GM23338 (cell line): Measurements from ENCODE around the gene TPX2. TPM values are rescaled to one million over a fixed set of nuclear protein-coding genes. Genes with fewer than 3 reads are reported as not detected.

Source experiments
- ATAC-seq: fragments of 200-7000 bp; cut with Tn5 transposase; 3 replicates; pipeline ENCODE4 v1.9.1; 2020
- DNase-seq: peaks from one replicate; pipeline ENCODE4 v3.0.0-alpha.2; 2015; ENCODE audit warnings: low spot score
- H2AFZ ChIP-seq: fragments of 200-600 bp; sonication (generic); 2 replicates; pipeline ENCODE4 v1.8.0; 2016; ENCODE audit warnings: antibody characterized with exemption, mild to moderate bottlenecking, moderate library complexity
- H3F3A ChIP-seq: fragments of 200-600 bp; sonication (generic); replicated peaks from 2 replicates; pipeline ENCODE4 v1.8.0; 2017; ENCODE audit warnings: antibody characterized with exemption, mixed run types, low read depth
- H3K27ac ChIP-seq: fragments of 200-600 bp; sonication (generic); 2 replicates; pipeline ENCODE4 v1.6.1; 2016; ENCODE audit warnings: low read depth
- H3K27me3 ChIP-seq: fragments of 200-600 bp; sonication (generic); 2 replicates; pipeline ENCODE4 v1.8.0; 2016; ENCODE audit warnings: mild to moderate bottlenecking, mixed run types, moderate library complexity; ENCODE audit not compliant: insufficient read depth
- H3K36me3 ChIP-seq: fragments of 200-600 bp; sonication (generic); 2 replicates; pipeline ENCODE4 v1.8.0; 2016; ENCODE audit warnings: mild to moderate bottlenecking; ENCODE audit not compliant: insufficient read depth
- H3K4me1 ChIP-seq: fragments of 200-600 bp; sonication (generic); 2 replicates; pipeline ENCODE4 v1.8.0; 2016; ENCODE audit warnings: mild to moderate bottlenecking, moderate library complexity; ENCODE audit not compliant: insufficient read depth
- H3K4me2 ChIP-seq: fragments of 200-600 bp; sonication (generic); 2 replicates; pipeline ENCODE4 v1.7.1; 2017; ENCODE audit warnings: mixed run types
- H3K4me3 ChIP-seq: fragments of 200-600 bp; sonication (generic); 2 replicates; pipeline ENCODE4 v1.6.1; 2016; ENCODE audit warnings: mixed run types
- H3K79me2 ChIP-seq: fragments of 200-600 bp; sonication (generic); replicated peaks from 2 replicates; pipeline ENCODE4 v1.8.0; 2017; ENCODE audit warnings: mild to moderate bottlenecking; ENCODE audit not compliant: insufficient read depth
- H3K9me2 ChIP-seq: fragments of 200-600 bp; sonication (generic); 2 replicates; pipeline ENCODE4 v1.8.0; 2017; ENCODE audit not compliant: insufficient read depth
- H4K20me1 ChIP-seq: fragments of 200-600 bp; sonication (generic); replicated peaks from 2 replicates; pipeline ENCODE4 v1.8.0; 2017; ENCODE audit warnings: mild to moderate bottlenecking; ENCODE audit not compliant: insufficient read depth
- H3K27ac Mint-ChIP-seq: 2 replicates; pipeline ENCODE4 v1.8.0; 2020; ENCODE audit warnings: inconsistent platforms, mild to moderate bottlenecking, moderate library complexity, mixed read lengths
- H3K27me3 Mint-ChIP-seq: 3 replicates; pipeline ENCODE4 v1.8.0; 2022; ENCODE audit warnings: low read depth, mild to moderate bottlenecking, moderate library complexity, mixed read lengths, inconsistent platforms; ENCODE audit not compliant: insufficient read depth, poor library complexity
- H3K36me3 Mint-ChIP-seq: 3 replicates; pipeline ENCODE4 v1.8.0; 2021; ENCODE audit warnings: low read depth, mild to moderate bottlenecking, inconsistent platforms, moderate library complexity, mixed read lengths
- H3K4me1 Mint-ChIP-seq: 3 replicates; pipeline ENCODE4 v1.8.0; 2020; ENCODE audit warnings: mild to moderate bottlenecking, inconsistent platforms, mixed read lengths
- H3K4me3 Mint-ChIP-seq: 3 replicates; pipeline ENCODE4 v1.8.0; 2021; ENCODE audit warnings: moderate library complexity, mild to moderate bottlenecking, inconsistent platforms, mixed read lengths
- H3K9me3 Mint-ChIP-seq: 3 replicates; pipeline ENCODE4 v1.8.0; 2020; ENCODE audit warnings: moderate library complexity, mild to moderate bottlenecking, inconsistent platforms, mixed read lengths
- CREB1 ChIP-seq: fragments of 250-450 bp; sonication (Bioruptor Pico); IDR thresholded peaks from 2 replicates; pipeline ENCODE4 v1.5.0; 2020; ENCODE audit warnings: low read depth, mild to moderate bottlenecking, moderate library complexity
- CTCF ChIP-seq, 2 experiments: fragments of 200-600 bp in 1 of 2; sonication (generic) in 1 of 2; conservative IDR thresholded peaks; 2 replicates each; pipeline versions ENCODE4 v1.5.1 to v1.6.1; 2016 to 2017; ENCODE audit warnings: antibody characterized with exemption in 2 of 2, low read depth in 2 of 2, mild to moderate bottlenecking in 2 of 2, moderate library complexity in 1 of 2
- ETS1 ChIP-seq: IDR thresholded peaks from 2 replicates; pipeline ENCODE4 v1.6.1; 2016; ENCODE audit warnings: antibody characterized with exemption
- EZH2 ChIP-seq: fragments of 200-600 bp; sonication (generic); IDR thresholded peaks from one replicate; pipeline ENCODE4 v1.8.0; 2017; ENCODE audit warnings: antibody characterized with exemption, mild to moderate bottlenecking, low read depth; ENCODE audit not compliant: unreplicated experiment
- EZH2phosphoT487 ChIP-seq: fragments of 200-600 bp; sonication (generic); IDR thresholded peaks from one replicate; pipeline ENCODE4 v1.8.1; 2018; ENCODE audit warnings: antibody characterized with exemption; ENCODE audit not compliant: unreplicated experiment
- JUNB ChIP-seq: IDR thresholded peaks from one replicate; pipeline ENCODE4 v1.6.1; 2016; ENCODE audit warnings: antibody characterized with exemption; ENCODE audit not compliant: unreplicated experiment
- NANOG ChIP-seq: IDR thresholded peaks from 2 replicates; pipeline ENCODE4 v1.6.1; 2016; ENCODE audit warnings: antibody characterized with exemption, borderline replicate concordance
- POLR2AphosphoS5 ChIP-seq: IDR thresholded peaks from 2 replicates; pipeline ENCODE4 v1.6.1; 2016; ENCODE audit warnings: antibody characterized with exemption, low read depth
- REST ChIP-seq: IDR thresholded peaks from one replicate; pipeline ENCODE4 v1.6.1; 2018; ENCODE audit warnings: antibody characterized with exemption; ENCODE audit not compliant: unreplicated experiment
- STAT1 ChIP-seq: IDR thresholded peaks from one replicate; pipeline ENCODE4 v1.6.1; 2016; ENCODE audit warnings: antibody characterized with exemption; ENCODE audit not compliant: unreplicated experiment
- ZNF114 ChIP-seq: fragments of 250-450 bp; sonication (Bioruptor Pico); IDR thresholded peaks from 2 replicates; pipeline ENCODE4 v1.5.0; 2020; ENCODE audit warnings: mild to moderate bottlenecking, moderate library complexity
- ZNF331 ChIP-seq: fragments of 250-450 bp; sonication (Bioruptor Pico); IDR thresholded peaks from 2 replicates; pipeline ENCODE4 v1.5.0; 2020; ENCODE audit warnings: low read depth, mild to moderate bottlenecking, moderate library complexity
- ZNF462 ChIP-seq: fragments of 250-450 bp; sonication (Bioruptor Pico); IDR thresholded peaks from 2 replicates; pipeline ENCODE4 v1.5.0; 2020; ENCODE audit warnings: mild to moderate bottlenecking, moderate library complexity
- polyA plus RNA-seq: library from polyadenylated mRNA; unstranded; fragments of >200 nt; fragmentation: Nextera tagmentation; extraction: Ambion mirVana; gene quantifications from 2 replicates; pipeline ENCODE4 v1.2.1, GENCODE V29; 2016
- total RNA-seq: library from RNA; depleted of rRNA; stranded (reverse); fragments of >200 nt; shearing (Covaris generic); gene quantifications from 2 replicates; pipeline ENCODE4 v1.2.3, GENCODE V29; 2014

TPX2 gene
- total and polyA plus RNA-seq, 2 experiments from 2014 or later, result 101 to 159 TPM

- Histone ChIP-seq H3K27me3 (no peaks in the 10 kb centered on the region), H3K27ac (no peak overlapping the region), H2AFZ (no peak overlapping the region), H3K79me2 (peaks cover 56% of the 10 kb centered on the region), H3K4me3 (no peak overlapping the region), H3K4me2 (no peak overlapping the region), H3K9me2 (no peaks in the 10 kb centered on the region), H3F3A (0 out of 2 replicates have a peak, but pooled peaks cover 4% of the 10 kb centered on the region), H3K36me3 (peaks cover 59% of the 10 kb centered on the region), H3K4me1 (0 out of 2 replicates have a peak, but pooled peaks cover 3% of the 10 kb centered on the region), H4K20me1 (peaks cover 41% of the 10 kb centered on the region)
- Mint-ChIP-seq H3K4me3 (no peak overlapping the region), H3K4me1 (peaks cover 7% of the 10 kb centered on the region; the same call in 2 of the 3 replicates), H3K36me3 (peaks cover 84% of the 10 kb centered on the region), H3K27ac (no peak overlapping the region), H3K27me3 (no peaks in the 10 kb centered on the region), H3K9me3 (no peaks in the 10 kb centered on the region)
- ATAC-seq (no peak), DNase-seq (no peak)
- TF ChIP-seq JUNB (no peak), ZNF331 (CRISPR knock-in tag) (no peak), CREB1 (CRISPR knock-in tag) (no peak), STAT1 (no peak), EZH2 (no peak), ZNF462 (CRISPR knock-in tag) (no peak), EZH2phosphoT487 (no peak), CTCF (conservative IDR thresholded peaks at IDR 0.05; ENCODE audit: low read depth in 2 of 2) (no peak), ZNF114 (CRISPR knock-in tag) (no peak), REST (no peak), NANOG (no peak), ETS1 (no peak), POLR2AphosphoS5 (no peak)
These were observed 25.7 kb downstream of the TPX2 start for GRCh38 chr20:31764641-31765305.
